ENCODE results near the gene PARD3. TPM values are rescaled to one million over a fixed set of nuclear protein-coding genes. Genes with fewer than 3 reads are reported as not detected.

The PARD3 gene
- total RNA-seq, 2 donors from 2014 or later = 36.1 to 48.5 TPM

DNA sequence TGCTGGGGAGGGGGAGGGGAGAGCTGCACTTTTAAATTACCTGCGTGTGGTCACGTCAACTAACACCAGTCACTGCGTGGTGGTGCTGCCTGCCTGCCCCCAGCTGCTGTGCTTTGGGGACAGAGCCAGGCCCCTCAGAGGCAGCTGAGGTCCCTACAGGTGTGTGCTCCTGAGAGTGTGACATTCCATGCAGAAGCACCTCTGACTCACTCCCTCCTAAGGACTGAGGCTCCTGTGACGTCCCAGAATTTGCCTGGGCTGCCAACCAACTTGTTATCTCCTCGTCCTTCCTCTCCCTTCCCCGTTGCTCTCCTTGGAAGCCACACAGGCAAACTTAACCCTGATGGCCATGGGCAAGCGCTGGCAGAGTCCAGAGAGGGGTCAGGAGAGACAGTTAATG, 563.0 kb downstream of the PARD3 start:
- peak; percentile 52 for ATAC-seq
- H3K27ac ChIP-seq = no peak overlapping the region
- no peaks in the 10 kb centered on the region for H3K27me3 ChIP-seq
- TF ChIP-seq POLR2A (IDR thresholded peaks at IDR 0.05) = no peak
- TF ChIP-seq, protein P1, sequence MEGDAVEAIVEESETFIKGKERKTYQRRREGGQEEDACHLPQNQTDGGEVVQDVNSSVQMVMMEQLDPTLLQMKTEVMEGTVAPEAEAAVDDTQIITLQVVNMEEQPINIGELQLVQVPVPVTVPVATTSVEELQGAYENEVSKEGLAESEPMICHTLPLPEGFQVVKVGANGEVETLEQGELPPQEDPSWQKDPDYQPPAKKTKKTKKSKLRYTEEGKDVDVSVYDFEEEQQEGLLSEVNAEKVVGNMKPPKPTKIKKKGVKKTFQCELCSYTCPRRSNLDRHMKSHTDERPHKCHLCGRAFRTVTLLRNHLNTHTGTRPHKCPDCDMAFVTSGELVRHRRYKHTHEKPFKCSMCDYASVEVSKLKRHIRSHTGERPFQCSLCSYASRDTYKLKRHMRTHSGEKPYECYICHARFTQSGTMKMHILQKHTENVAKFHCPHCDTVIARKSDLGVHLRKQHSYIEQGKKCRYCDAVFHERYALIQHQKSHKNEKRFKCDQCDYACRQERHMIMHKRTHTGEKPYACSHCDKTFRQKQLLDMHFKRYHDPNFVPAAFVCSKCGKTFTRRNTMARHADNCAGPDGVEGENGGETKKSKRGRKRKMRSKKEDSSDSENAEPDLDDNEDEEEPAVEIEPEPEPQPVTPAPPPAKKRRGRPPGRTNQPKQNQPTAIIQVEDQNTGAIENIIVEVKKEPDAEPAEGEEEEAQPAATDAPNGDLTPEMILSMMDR (IDR thresholded peaks at IDR 0.05) = no peak
- H3K4me3 ChIP-seq = no peak overlapping the region
- no peaks in the 10 kb centered on the region for H3K36me3 ChIP-seq (replicated peaks in 1 of 2; ENCODE audit: insufficient read depth in 1 of 2, low read depth in 2 of 2)
- H3K4me1 ChIP-seq = no peaks in the 10 kb centered on the region
- H3K9me3 ChIP-seq = no peaks in the 10 kb centered on the region
- intact Hi-C loops (cut with DNase I) = no loop called here
- 60 to 61% methylated on average over 7 of the region's 7 CpGs for WGBS, 2 donors
- peak in 2 of 4 donors; percentile 16 to 22 for DNase-seq

DNA sequence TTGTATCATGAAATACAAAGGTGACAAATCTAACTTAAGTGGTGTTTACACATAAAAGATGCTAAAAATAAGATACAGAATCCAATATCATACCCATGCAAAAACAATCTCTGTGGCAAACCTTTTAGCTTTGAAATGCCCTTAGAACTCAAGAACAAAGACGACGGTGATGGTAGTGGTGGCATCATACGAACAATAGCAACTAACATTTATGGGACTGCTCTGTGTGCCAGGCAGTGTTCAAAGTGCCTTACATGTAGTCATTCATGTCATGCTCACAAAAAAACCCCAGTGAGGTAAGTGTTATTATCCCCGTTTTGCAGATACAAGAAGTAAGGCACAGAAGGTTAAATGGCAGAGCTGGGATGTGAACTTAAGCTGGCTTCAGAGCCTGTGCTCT, 563.9 kb downstream of the PARD3 start:
- intact Hi-C loops (cut with DNase I) = no loop called here
- H3K27me3 ChIP-seq = no peaks in the 10 kb centered on the region

DNA sequence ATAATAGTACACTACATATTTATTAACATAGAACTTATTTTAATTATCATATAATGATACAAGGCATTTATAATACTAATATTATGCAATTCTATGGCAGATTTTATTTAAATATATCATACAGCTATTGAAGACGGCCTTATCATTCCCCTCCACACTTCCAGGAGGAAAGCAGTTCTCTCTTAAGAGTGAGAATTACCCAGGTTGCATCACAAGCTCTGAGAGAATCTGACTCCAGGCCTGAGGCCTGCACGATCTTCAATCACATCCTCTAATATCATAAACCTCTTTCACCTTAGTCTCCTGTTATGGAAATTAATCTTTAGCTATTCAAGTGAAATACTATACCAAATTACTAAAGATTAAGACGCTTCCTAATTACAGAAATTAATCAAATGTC, 564.4 kb downstream of the PARD3 start:
- no peak for DNase-seq
- whole genome bisulfite sequencing, 2 donors = 72 to 86% methylated on average over 3 of the region's 3 CpGs
- intact Hi-C loops (cut with DNase I) = no loop called here
- no peak overlapping the region for H3K4me3 ChIP-seq
- no peaks in the 10 kb centered on the region for H3K4me1 ChIP-seq
- H3K9me3 ChIP-seq = no peaks in the 10 kb centered on the region
- H3K36me3 ChIP-seq (replicated peaks in 1 of 2; ENCODE audit: insufficient read depth in 1 of 2, low read depth in 2 of 2) = no peaks in the 10 kb centered on the region
- no peaks in the 10 kb centered on the region for H3K27me3 ChIP-seq
- no peak for ATAC-seq
- TF ChIP-seq, protein P1 (IDR thresholded peaks at IDR 0.05) = no peak
- no peak for TF ChIP-seq POLR2A (IDR thresholded peaks at IDR 0.05)
- H3K27ac ChIP-seq = no peak overlapping the region

More for the DNA sequence above, 563.9 kb downstream of the PARD3 start:
- ATAC-seq (no peak), DNase-seq (no peak)
- H3K4me1 ChIP-seq = no peaks in the 10 kb centered on the region
- WGBS, 2 donors = 86 to 87% methylated on average over 4 of the region's 4 CpGs
- H3K4me3 ChIP-seq = no peak overlapping the region
- no peak for TF ChIP-seq POLR2A (IDR thresholded peaks at IDR 0.05)
- TF ChIP-seq, protein P1 (IDR thresholded peaks at IDR 0.05) = no peak
- no peak overlapping the region for H3K27ac ChIP-seq
- no peaks in the 10 kb centered on the region for H3K36me3 ChIP-seq (replicated peaks in 1 of 2; ENCODE audit: insufficient read depth in 1 of 2, low read depth in 2 of 2)
- no peaks in the 10 kb centered on the region for H3K9me3 ChIP-seq

DNA sequence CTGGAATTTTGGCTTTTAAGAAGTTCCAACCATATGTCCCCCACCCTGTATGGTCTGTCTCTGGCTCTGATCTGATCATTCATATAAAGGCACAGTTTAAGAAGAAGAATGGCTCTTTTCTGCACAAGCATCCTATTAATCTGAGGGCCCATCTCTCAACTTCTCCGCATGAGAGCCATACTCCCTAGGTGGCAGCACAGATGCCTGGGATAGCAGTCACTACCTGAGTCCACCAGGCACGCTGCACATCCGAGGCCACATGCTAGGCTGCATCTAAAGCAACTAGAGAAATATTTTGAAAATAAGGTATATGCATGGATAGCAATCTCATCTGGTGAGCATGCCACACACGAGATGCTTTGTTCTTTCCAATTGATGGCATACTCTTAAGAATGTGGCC, 565.5 kb downstream of the PARD3 start:
- intact Hi-C loops (cut with DNase I) = no loop called here
- H3K4me1 ChIP-seq = no peaks in the 10 kb centered on the region
- ATAC-seq = no peak
- WGBS, 2 donors = 80 to 88% methylated on average over 3 to 4 of the region's 4 CpGs
- DNase-seq = no peak
- H3K36me3 ChIP-seq (replicated peaks in 1 of 2; ENCODE audit: insufficient read depth in 1 of 2, low read depth in 2 of 2) = no peaks in the 10 kb centered on the region
- no peak for TF ChIP-seq POLR2A (IDR thresholded peaks at IDR 0.05)
- TF ChIP-seq, protein P1 (IDR thresholded peaks at IDR 0.05) = no peak
- no peaks in the 10 kb centered on the region for H3K27me3 ChIP-seq
- no peak overlapping the region for H3K27ac ChIP-seq
- no peaks in the 10 kb centered on the region for H3K9me3 ChIP-seq
- no peak overlapping the region for H3K4me3 ChIP-seq

DNA sequence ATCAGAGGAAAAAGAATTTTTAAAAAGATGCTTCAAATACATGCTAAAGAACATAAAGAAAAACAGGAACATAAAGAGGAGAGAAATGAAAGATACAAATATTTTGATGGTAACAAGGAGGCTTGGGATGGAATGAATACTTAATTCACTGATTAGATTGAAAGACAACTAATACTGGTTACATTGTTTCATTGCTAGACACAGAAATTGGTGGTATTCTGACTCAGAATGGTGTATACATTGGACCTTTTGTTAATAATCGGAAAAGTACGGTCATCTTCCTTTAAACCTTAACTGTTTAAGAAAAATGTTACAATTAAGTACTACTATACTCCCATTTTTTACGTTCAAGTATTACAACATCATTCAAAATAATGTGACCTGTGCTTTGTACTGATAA, 567.5 kb downstream of the PARD3 start:
- Histone ChIP-seq H3K27ac (no peak overlapping the region), H3K36me3 (replicated peaks in 1 of 2; ENCODE audit: insufficient read depth in 1 of 2, low read depth in 2 of 2) (no peaks in the 10 kb centered on the region), H3K4me3 (no peak overlapping the region), H3K9me3 (no peaks in the 10 kb centered on the region), H3K27me3 (no peaks in the 10 kb centered on the region), H3K4me1 (no peaks in the 10 kb centered on the region)
- 93 to 96% methylated on average over 3 of the region's 3 CpGs for WGBS, 2 donors
- no peak for ATAC-seq
- DNase-seq = no peak
- intact Hi-C loops (cut with DNase I) = no loop called here
- TF ChIP-seq, protein P1 (IDR thresholded peaks at IDR 0.05) = no peak
- TF ChIP-seq POLR2A (IDR thresholded peaks at IDR 0.05) = no peak
